A673 (cell line): ENCODE measurements around the gene VAV1. TPM values are rescaled to one million over a fixed set of nuclear protein-coding genes. Genes with fewer than 3 reads are reported as not detected.

ENCODE experiments used
- BruUV-seq: library from RNA; stranded (reverse); fragments of 400-500 nt; replicated peaks from 2 replicates; lab custom pipeline; 2021; lab: Mats Ljungman, UMichigan
- CTCF ChIA-PET: fragments of 300-600 bp; sonication (Branson Sonifier 250); formaldehyde crosslinking; loops from one replicate; lab custom pipeline; 2022; ENCODE audit warnings: antibody characterized with exemption; lab: Charles Lee
- POLR2A ChIA-PET: fragments of 300-600 bp; sonication (Branson Sonifier 250); formaldehyde crosslinking; loops from one replicate; lab custom pipeline; 2022; ENCODE audit warnings: antibody characterized with exemption; ENCODE audit not compliant: low non-redundant PET; lab: Charles Lee
- DNase-seq: peaks from one replicate; pipeline ENCODE4 v3.0.0-alpha.2; 2015; ENCODE audit warnings: low spot score
- H3K27ac ChIP-seq: fragments of 200-600 bp; sonication (generic); 2 replicates; pipeline ENCODE4 v1.5.1; 2016; ENCODE audit warnings: mixed run types, low read depth, mild to moderate bottlenecking, mixed read lengths, antibody characterized with exemption, low read length; ENCODE audit not compliant: poor library complexity, severe bottlenecking
- H3K27me3 ChIP-seq: fragments of 200-600 bp; sonication (generic); replicated peaks from 2 replicates; pipeline ENCODE4 v1.6.1; 2017; ENCODE audit warnings: mixed run types, low read depth, mild to moderate bottlenecking, mixed read lengths, antibody characterized with exemption, low read length; ENCODE audit not compliant: insufficient read depth, poor library complexity
- H3K36me3 ChIP-seq: fragments of 200-600 bp; sonication (generic); 2 replicates; pipeline ENCODE4 v1.6.1; 2016; ENCODE audit warnings: mixed run types, mild to moderate bottlenecking, mixed read lengths, antibody characterized with exemption, low read length; ENCODE audit not compliant: insufficient read depth, poor library complexity, severe bottlenecking
- H3K4me1 ChIP-seq: fragments of 200-600 bp; sonication (generic); 2 replicates; pipeline ENCODE4 v1.6.1; 2017; ENCODE audit warnings: mixed run types, mild to moderate bottlenecking, mixed read lengths, antibody characterized with exemption, low read length; ENCODE audit not compliant: insufficient read depth, poor library complexity, severe bottlenecking
- H3K4me3 ChIP-seq: fragments of 200-600 bp; sonication (generic); 2 replicates; pipeline ENCODE4 v1.5.1; 2016; ENCODE audit warnings: low read depth, mixed run types, mild to moderate bottlenecking, mixed read lengths, low read length; ENCODE audit not compliant: poor library complexity, severe bottlenecking
- H3K9me3 ChIP-seq: fragments of 200-600 bp; sonication (generic); 2 replicates; pipeline ENCODE4 v1.6.1; 2016; ENCODE audit warnings: mixed run types, low read depth, mild to moderate bottlenecking, mixed read lengths, antibody characterized with exemption, low read length; ENCODE audit not compliant: poor library complexity, severe bottlenecking
- EZH2 ChIP-seq: fragments of 200-600 bp; sonication (generic); IDR thresholded peaks from 2 replicates; pipeline ENCODE4 v1.6.1; 2017; ENCODE audit warnings: borderline replicate concordance, low read depth, mild to moderate bottlenecking, mixed read lengths, antibody characterized with exemption, low read length; ENCODE audit not compliant: poor library complexity, severe bottlenecking
- intact Hi-C: fragments of 100-400 bp; cut with micrococcal nuclease; formaldehyde crosslinking; loops from one replicate; pipeline ENCODE4 v1.10.0; 2022; ENCODE audit not compliant: unreplicated experiment
- microRNA-seq: library from miRNA; unstranded; fragments of <30 nt; microRNA quantifications from one replicate; pipeline ENCODE4 v1.2.0, GENCODE V29; 2021
- total RNA-seq: library from RNA; stranded (reverse); gene quantifications from 2 replicates; pipeline ENCODE4 v1.2.3, GENCODE V29; 2021
- TF ChIP-seq, protein P1 (sequence below): fragments of 300-800, 200-600 bp; sonication (generic); conservative IDR thresholded peaks from 2 replicates; pipeline ENCODE4 v1.5.1; 2017; ENCODE audit warnings: low read depth, mild to moderate bottlenecking, antibody characterized with exemption, low read length, moderate library complexity, mixed read lengths

Gene VAV1
- total RNA-seq, 1 experiment from 2014 or later = 51.6 TPM

GRCh38 chr19:6906559-6907060 is 134.1 kb downstream of the VAV1 start:
- Histone ChIP-seq H3K4me1 (no peaks in the 10 kb centered on the region), H3K27me3 (no peaks in the 10 kb centered on the region), H3K36me3 (no peaks in the 10 kb centered on the region), H3K9me3 (peaks cover 5% of the 10 kb centered on the region), H3K27ac (no peak overlapping the region), H3K4me3 (no peak overlapping the region)
- ChIA-PET CTCF (no interaction called here), POLR2A (no interaction called here)
- DNase-seq = no peak
- BruUV-seq = no TSS peak
- TF ChIP-seq, protein P1, sequence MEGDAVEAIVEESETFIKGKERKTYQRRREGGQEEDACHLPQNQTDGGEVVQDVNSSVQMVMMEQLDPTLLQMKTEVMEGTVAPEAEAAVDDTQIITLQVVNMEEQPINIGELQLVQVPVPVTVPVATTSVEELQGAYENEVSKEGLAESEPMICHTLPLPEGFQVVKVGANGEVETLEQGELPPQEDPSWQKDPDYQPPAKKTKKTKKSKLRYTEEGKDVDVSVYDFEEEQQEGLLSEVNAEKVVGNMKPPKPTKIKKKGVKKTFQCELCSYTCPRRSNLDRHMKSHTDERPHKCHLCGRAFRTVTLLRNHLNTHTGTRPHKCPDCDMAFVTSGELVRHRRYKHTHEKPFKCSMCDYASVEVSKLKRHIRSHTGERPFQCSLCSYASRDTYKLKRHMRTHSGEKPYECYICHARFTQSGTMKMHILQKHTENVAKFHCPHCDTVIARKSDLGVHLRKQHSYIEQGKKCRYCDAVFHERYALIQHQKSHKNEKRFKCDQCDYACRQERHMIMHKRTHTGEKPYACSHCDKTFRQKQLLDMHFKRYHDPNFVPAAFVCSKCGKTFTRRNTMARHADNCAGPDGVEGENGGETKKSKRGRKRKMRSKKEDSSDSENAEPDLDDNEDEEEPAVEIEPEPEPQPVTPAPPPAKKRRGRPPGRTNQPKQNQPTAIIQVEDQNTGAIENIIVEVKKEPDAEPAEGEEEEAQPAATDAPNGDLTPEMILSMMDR = no peak
- no peak for TF ChIP-seq EZH2
- intact Hi-C loops = no loop called here

Small RNA genes lying within 50 kb of the gene (microRNA-seq; reads per million reads assigned to microRNA genes)
- 0.81 reads per million for gene MIR6791

Other genes starting within 250 kb of the VAV1 start
- 10.0 and 11.1 TPM in 2 replicates for gene TNFSF9, start 241.7 kb upstream of the VAV1 start, total RNA-seq
- 2.0 and 3.8 TPM in 2 replicates for gene CD70, start 181.6 kb upstream of the VAV1 start, total RNA-seq
- not detected in 2 replicates for gene TNFSF14, start 102.5 kb upstream of the VAV1 start, total RNA-seq
- gene C3, start 52.1 kb upstream of the VAV1 start, total RNA-seq = 1.8 TPM in 2 replicates
- 36.4 and 37.4 TPM in 2 replicates for gene GPR108, start 35.1 kb upstream of the VAV1 start, total RNA-seq
- 70.2 and 79.2 TPM in 2 replicates for gene TRIP10, start 33.0 kb upstream of the VAV1 start, total RNA-seq
- gene SH2D3A, start 5.3 kb upstream of the VAV1 start, total RNA-seq = 0.95 and 1.7 TPM in 2 replicates
- 0.09 TPM in 1 of 2 replicates, not detected in the other for gene ADGRE1, start 114.9 kb downstream of the VAV1 start, total RNA-seq
- gene MBD3L2B, start 248.7 kb downstream of the VAV1 start, total RNA-seq = 0.48 and 0.69 TPM in 2 replicates